ENCODE data around the gene ZNF256. TPM values are rescaled to one million over a fixed set of nuclear protein-coding genes. Genes with fewer than 3 reads are reported as not detected.

ZNF256 gene
- total and polyA plus RNA-seq, 2 of the 13 experiments (the other 11 are each of a cell fraction or from before 2014, with no cell fraction given) = 3.8 to 6.0 TPM

- no peak for TF ChIP-seq ZNF407 (CRISPR knock-in tag; IDR thresholded peaks at IDR 0.05; ENCODE audit: not compliant biosample characterization)
- no peak for TF ChIP-seq CEBPB (IDR thresholded peaks at IDR 0.05; ENCODE audit: borderline replicate concordance, low read depth, low read length)
- no peak for TF ChIP-seq ATF5 (CRISPR knock-in tag; IDR thresholded peaks at IDR 0.05; ENCODE audit: low read depth)
- TF ChIP-seq KLF13 (CRISPR knock-in tag; IDR thresholded peaks at IDR 0.05) = no peak
- TF ChIP-seq BCL6 (CRISPR knock-in tag; IDR thresholded peaks at IDR 0.05) = 0 out of 2 replicates have a peak, but pooled peaks have one; percentile 18
- no peak for TF ChIP-seq AKAP8 (CRISPR knock-in tag; IDR thresholded peaks at IDR 0.05)
- TF ChIP-seq ZNF33A (CRISPR knock-in tag; IDR thresholded peaks at IDR 0.05; ENCODE audit: borderline replicate concordance) = 0 out of 2 replicates have a peak, but pooled peaks have one; percentile 74
- TF ChIP-seq ZBTB8A (CRISPR knock-in tag; IDR thresholded peaks at IDR 0.05; ENCODE audit: borderline replicate concordance, low read depth) = no peak
- TF ChIP-seq ZNF136 (CRISPR knock-in tag; IDR thresholded peaks at IDR 0.05; ENCODE audit: low read depth) = no peak
- TF ChIP-seq GMEB1 (CRISPR knock-in tag; IDR thresholded peaks at IDR 0.05; ENCODE audit: borderline replicate concordance) = peak; percentile 94
- no peak for TF ChIP-seq MLLT10 (CRISPR knock-in tag; IDR thresholded peaks at IDR 0.05)
- peak; percentile 50 for TF ChIP-seq STAG1 (CRISPR knock-in tag; IDR thresholded peaks at IDR 0.05)
- no peak for TF ChIP-seq IKZF1 (IDR thresholded peaks at IDR 0.05)
- no peak for TF ChIP-seq SMARCC2 (IDR thresholded peaks at IDR 0.05)
- TF ChIP-seq ZNF780A (CRISPR knock-in tag; IDR thresholded peaks at IDR 0.05) = no peak
- TF ChIP-seq ZNF274 (CRISPR knock-in tag; IDR thresholded peaks at IDR 0.05) = 0 out of 2 replicates have a peak, but pooled peaks have one; percentile 45
- TF ChIP-seq PAX8 (CRISPR knock-in tag; IDR thresholded peaks at IDR 0.05; ENCODE audit: borderline replicate concordance) = 0 out of 2 replicates have a peak, but pooled peaks have one; percentile 50
- TF ChIP-seq CAMTA2 (CRISPR knock-in tag; IDR thresholded peaks at IDR 0.05; ENCODE audit: borderline replicate concordance) = no peak
- no peak for TF ChIP-seq ZSCAN25 (CRISPR knock-in tag; IDR thresholded peaks at IDR 0.05)
These were observed at the start of gene ZNF256 (continued) for GRCh38 chr19:57947419-57948134.

Data from HepG2 (cell line).